Keratinocyte (primary cell): ENCODE data around the gene MRAP.

Experiments used
- CTCF ChIP-seq, 3 experiments: IDR thresholded peaks in 1 of 3; conservative IDR thresholded peaks in 1 of 3; optimal IDR thresholded peaks in 1 of 3; 2 replicates in 2 of 3; 3 replicates in 1 of 3; pipeline versions ENCODE3 to v1.5.1; 2011; ENCODE audit warnings: low read length in 3 of 3, mild to moderate bottlenecking in 3 of 3, moderate library complexity in 2 of 3, control low read depth in 1 of 3, inconsistent platforms in 1 of 3; ENCODE audit not compliant: insufficient read depth in 2 of 3; ENCODE audit errors: extremely low read depth in 1 of 3
- EZH2 ChIP-seq: IDR thresholded peaks from one replicate; pipeline ENCODE4 v1.6.1; 2012; ENCODE audit warnings: inconsistent platforms, mild to moderate bottlenecking, low read length, moderate library complexity

GRCh38 chr21:32330784-32331311 lies 32.2 kb downstream of the MRAP start:
- TF ChIP-seq CTCF (optimal IDR thresholded peaks at IDR 0.05 in 1 of 3, IDR thresholded peaks at IDR 0.05 in 1 of 3, conservative IDR thresholded peaks at IDR 0.05 in 1 of 3; ENCODE audit: extremely low read depth in 1 of 3, insufficient read depth in 2 of 3, low read length in 3 of 3) (no peak), EZH2 (no peak)
